Testis (tissue), 3 donors: ENCODE results near the gene SH3PXD2B. TPM values are rescaled to one million over a fixed set of nuclear protein-coding genes. Genes with fewer than 3 reads are reported as not detected.

Experiments
- DNase-seq: peaks from one replicate; pipeline ENCODE4 v3.0.0-alpha.2; 2019
- H3K27ac ChIP-seq, 2 donors: fragments of 200-600 bp; sonication (generic); one replicate each; pipeline ENCODE4 v1.5.1; 2019
- H3K27me3 ChIP-seq: fragments of 200-600 bp; sonication (generic); one replicate; pipeline ENCODE4 v1.5.1; 2019
- H3K36me3 ChIP-seq: fragments of 200-600 bp; sonication (generic); one replicate; pipeline ENCODE4 v1.5.1; 2017; ENCODE audit warnings: low read depth; ENCODE audit errors: missing control alignments
- H3K4me1 ChIP-seq: fragments of 200-600 bp; sonication (generic); one replicate; pipeline ENCODE4 v1.5.1; 2019
- H3K4me3 ChIP-seq, 2 donors: fragments of 200-600 bp; sonication (generic); one replicate each; pipeline ENCODE4 v1.5.1; 2017 to 2019
- H3K9me3 ChIP-seq: fragments of 200-600 bp; sonication (generic); one replicate; pipeline ENCODE4 v1.5.1; 2017
- CTCF ChIP-seq, 3 experiments: fragments of 450-650 bp in 2 of 3; fragments of 200-600 bp in 1 of 3; sonication (generic) in 1 of 3; IDR thresholded peaks; one replicate each; pipeline ENCODE4 v1.5.1; 2016 to 2019; ENCODE audit warnings: antibody characterized with exemption in 3 of 3, mild to moderate bottlenecking in 2 of 3, moderate library complexity in 1 of 3
- POLR2A ChIP-seq: fragments of 450-650 bp; IDR thresholded peaks from one replicate; pipeline ENCODE4 v1.6.1; 2017; ENCODE audit warnings: antibody characterized with exemption, mild to moderate bottlenecking, moderate library complexity
- WGBS, 2 donors: methylation state at CpG; one replicate each; pipeline ENCODE4 v1.1.5; 2018; 5-methylcytosine and 5-hydroxymethylcytosine counted together
- intact Hi-C: fragments of 100-400 bp; cut with DNase I; formaldehyde crosslinking; loops from one replicate; pipeline ENCODE4 v1.15.1; 2023; ENCODE audit warnings: low total_unique reads
- polyA plus RNA-seq: library from polyadenylated mRNA; stranded (reverse); fragments of 350-450 nt; fragmentation: Illumina TruSeq; extraction: RNeasy Lipid Tissue Mini Kit (QIAGEN cat#74804); gene quantifications from one replicate; pipeline ENCODE4 v1.2.3, GENCODE V29; 2014; ENCODE audit warnings: low read depth, low replicate concordance; ENCODE audit not compliant: insufficient read depth
- total RNA-seq, 2 donors: library from RNA; depleted of rRNA; stranded (reverse); fragments of >200 nt; gene quantifications; one replicate each; pipeline ENCODE4 v1.2.3, GENCODE V29; 2016

The SH3PXD2B gene
- total and polyA plus RNA-seq, 3 donors from 2014 or later, result 18.3 to 29.4 (median 20.2) TPM

DNA sequence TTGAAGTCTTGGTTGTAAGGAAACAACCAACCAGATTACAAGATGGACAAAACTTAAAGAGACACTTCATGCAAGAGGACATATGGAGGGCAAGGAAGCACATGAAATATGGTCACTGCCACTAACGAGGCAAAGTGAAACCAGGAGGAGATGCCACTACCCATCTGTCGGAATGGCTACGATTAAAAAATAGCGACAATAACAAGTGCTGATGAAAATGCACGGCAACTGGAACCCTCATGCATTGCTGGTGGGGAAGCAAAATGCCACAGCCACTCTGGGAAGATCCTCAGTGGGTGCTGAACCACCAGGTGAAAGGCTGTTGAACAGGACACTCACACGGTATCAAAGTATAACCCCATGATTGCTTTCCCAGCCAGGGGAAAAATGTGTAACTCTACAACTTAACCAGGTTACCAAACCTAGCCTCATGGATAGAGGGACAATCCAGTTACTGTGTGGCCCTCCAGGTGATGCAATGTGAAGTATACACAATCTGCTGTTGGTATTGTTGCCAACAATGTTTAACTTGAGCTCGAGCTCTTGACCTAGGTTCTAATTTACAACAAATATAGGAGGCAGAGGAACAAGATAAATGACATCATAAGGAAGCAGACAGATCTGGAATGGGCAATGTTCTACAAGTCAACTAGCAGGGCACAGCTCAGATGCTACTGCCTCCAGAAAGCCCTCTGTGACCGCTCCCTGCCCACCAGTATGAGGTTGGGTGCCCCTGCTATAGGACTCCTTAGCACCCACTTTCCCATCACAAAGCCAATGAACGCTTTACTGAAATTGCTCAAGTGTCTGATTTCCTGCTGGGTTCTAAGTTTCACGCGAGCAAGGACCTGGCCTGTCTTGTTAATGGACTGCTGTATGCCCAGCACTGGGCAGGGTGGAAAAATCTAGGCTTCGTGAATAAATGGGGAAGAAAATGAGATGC is 25.8 kb downstream of the SH3PXD2B start:
- Histone ChIP-seq H3K27ac (peak overlapping the region; percentile 80 to 87), H3K9me3 (no peaks in the 10 kb centered on the region), H3K4me3 (no peak overlapping the region), H3K27me3 (no peaks in the 10 kb centered on the region), H3K36me3 (no peaks in the 10 kb centered on the region), H3K4me1 (peaks cover 58% of the 10 kb centered on the region)
- intact Hi-C loops, result no loop called here
- DNase-seq, result no peak
- no peak for TF ChIP-seq POLR2A
- no peak for TF ChIP-seq CTCF (IDR thresholded peaks at IDR 0.05)
- 76 to 81% methylated on average over 12 of the region's 12 CpGs for WGBS, 2 donors

DNA sequence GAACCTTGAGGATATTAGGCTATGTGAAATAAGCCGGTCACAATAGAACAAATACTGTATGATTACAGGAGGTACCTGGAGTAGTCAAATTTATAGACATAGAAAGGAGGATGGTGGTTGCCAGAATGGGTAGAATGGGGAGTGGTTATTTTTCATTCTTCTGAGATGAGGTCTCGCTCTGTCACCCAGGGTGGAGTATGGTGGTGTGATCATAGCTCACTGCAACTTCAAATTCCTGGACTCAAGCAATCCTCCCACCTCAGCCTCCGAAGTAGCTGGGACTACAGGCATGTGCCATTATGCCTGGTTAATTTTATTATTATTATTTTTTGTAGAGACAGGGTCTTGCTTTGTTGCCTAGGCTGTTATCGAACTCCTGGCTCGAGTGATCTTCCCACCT is 27.1 kb downstream of the SH3PXD2B start:
- DNase-seq, result no peak
- H3K27me3 ChIP-seq, result no peaks in the 10 kb centered on the region
- intact Hi-C loops, result no loop called here
- peak overlapping the region; percentile 80 to 87 for H3K27ac ChIP-seq
- no peaks in the 10 kb centered on the region for H3K9me3 ChIP-seq
- 95% methylated on average over 5 of the region's 5 CpGs for WGBS, 2 donors
- H3K36me3 ChIP-seq, result no peaks in the 10 kb centered on the region
- TF ChIP-seq CTCF (IDR thresholded peaks at IDR 0.05) (no peak), POLR2A (no peak)
- H3K4me3 ChIP-seq, result no peak overlapping the region
- peaks cover 64% of the 10 kb centered on the region for H3K4me1 ChIP-seq

DNA sequence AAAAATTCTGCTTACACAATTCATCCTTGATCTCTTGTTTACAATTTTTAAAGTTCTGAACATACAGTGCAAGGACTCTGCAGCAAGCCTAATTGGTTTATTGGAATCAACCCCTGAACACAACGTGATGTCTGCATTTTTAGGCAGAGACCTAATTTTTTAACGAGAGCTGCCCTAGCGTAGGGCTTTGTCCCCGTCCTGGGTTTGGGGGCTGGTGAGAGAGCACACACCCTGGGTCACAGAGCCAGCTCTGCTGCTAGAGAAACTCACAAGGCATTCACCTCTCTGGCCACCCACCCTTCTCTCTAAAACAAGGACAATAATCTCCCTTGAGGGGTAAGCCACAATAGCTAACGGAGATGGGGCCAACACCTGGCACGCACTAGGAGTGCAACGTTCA is 28.2 kb downstream of the SH3PXD2B start:
- DNase-seq, result peak; percentile 51
- no peak for TF ChIP-seq POLR2A
- no peak for TF ChIP-seq CTCF (IDR thresholded peaks at IDR 0.05)
- Histone ChIP-seq H3K36me3 (no peaks in the 10 kb centered on the region), H3K9me3 (no peaks in the 10 kb centered on the region), H3K4me1 (peaks cover 66% of the 10 kb centered on the region), H3K27me3 (no peaks in the 10 kb centered on the region), H3K27ac (peak overlapping the region; percentile 80 to 87), H3K4me3 (no peak overlapping the region)
- intact Hi-C loops, result no loop called here
- 56 to 59% methylated on average over 6 to 7 of the region's 7 CpGs for WGBS, 2 donors

DNA sequence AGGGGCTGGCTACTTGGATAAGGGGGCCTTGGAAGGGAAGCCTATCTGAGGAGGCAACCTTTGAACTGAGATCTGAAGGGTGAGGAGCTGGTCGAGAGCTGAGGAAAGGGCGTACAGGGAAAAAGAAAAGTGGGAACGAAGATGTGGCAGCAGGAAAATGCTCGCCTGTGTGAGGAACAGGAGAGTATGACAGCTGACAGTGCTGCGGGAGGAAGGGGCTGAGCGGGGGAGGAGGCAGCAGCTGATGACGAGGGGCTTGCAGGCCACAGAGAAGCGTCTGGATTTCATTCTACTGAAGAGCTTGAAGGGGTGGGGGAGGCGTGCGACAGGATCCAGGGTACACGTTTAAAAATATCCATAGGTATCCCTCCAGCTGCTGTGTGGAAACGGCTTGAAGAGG is 28.9 kb downstream of the SH3PXD2B start:
- Histone ChIP-seq H3K9me3 (no peaks in the 10 kb centered on the region), H3K36me3 (no peaks in the 10 kb centered on the region), H3K27ac (peak overlapping the region; percentile 80 to 87), H3K4me3 (no peak overlapping the region), H3K4me1 (peaks cover 70% of the 10 kb centered on the region), H3K27me3 (no peaks in the 10 kb centered on the region)
- no peak for DNase-seq
- TF ChIP-seq POLR2A, result no peak
- TF ChIP-seq CTCF (IDR thresholded peaks at IDR 0.05), result no peak
- intact Hi-C loops, result no loop called here
- 61 to 65% methylated on average over 12 of the region's 12 CpGs for WGBS, 2 donors
